ENCODE measurements around the gene MIR17HG. TPM values are rescaled to one million over a fixed set of nuclear protein-coding genes. Genes with fewer than 3 reads are reported as not detected.
A peak's percentile ranks its signal among the peaks of the same experiment; 100 is the strongest.

The MIR17HG gene
- 1 to 10 TPM; 1.9 to 6.7 (median 6.6) TPM for total RNA-seq

- TF ChIP-seq CTCF (IDR thresholded peaks at IDR 0.05) (no peak), POLR2AphosphoS5 (IDR thresholded peaks at IDR 0.05) (peak; percentile 69 to 80 (median 77)), POLR2A (IDR thresholded peaks at IDR 0.05) (no peak)
- H3K27ac ChIP-seq, result peak within 1 kb of the TSS; percentile 95 to 98
- intact Hi-C loops (cut with DNase I; ENCODE audit: low total_unique reads), result loop anchor here (5.0 kb wide), 1 partner anchor 215 kb away; no protein-coding TSS in a partner anchor
- DNase-seq (ENCODE audit: low spot score in 2 of 2), result peak; percentile 84 to 86
- H3K4me3 ChIP-seq, result peak within 1 kb of the TSS; percentile 78 to 96 (median 96)
- H3K36me3 ChIP-seq, result no peaks in the 10 kb centered on the region
- peaks cover 0 to 6% of the 10 kb centered on the region in 2 donors for H3K4me1 ChIP-seq
- no peaks in the 10 kb centered on the region for H3K27me3 ChIP-seq
- H3K9me3 ChIP-seq, result no peaks in the 10 kb centered on the region
Observed at GRCh38 chr13:91347202-91347995, at the start of gene MIR17HG. TSS of gene MIR17HG (plus strand) at chr13:91347687.

- Histone ChIP-seq H3K4me1 (no peaks in the 10 kb centered on the region), H3K9me3 (no peaks in the 10 kb centered on the region), H3K27ac (no peak overlapping the region), H3K4me3 (no peak overlapping the region), H3K36me3 (no peaks in the 10 kb centered on the region), H3K27me3 (no peaks in the 10 kb centered on the region)
- TF ChIP-seq CTCF (IDR thresholded peaks at IDR 0.05) (no peak), POLR2A (IDR thresholded peaks at IDR 0.05) (no peak), POLR2AphosphoS5 (IDR thresholded peaks at IDR 0.05) (no peak)
- DNase-seq (ENCODE audit: low spot score in 2 of 2), result no peak
- intact Hi-C loops (cut with DNase I; ENCODE audit: low total_unique reads), result no loop called here
Observed at GRCh38 chr13:91298060-91298459, 49.4 kb upstream of the MIR17HG start.

DNA sequence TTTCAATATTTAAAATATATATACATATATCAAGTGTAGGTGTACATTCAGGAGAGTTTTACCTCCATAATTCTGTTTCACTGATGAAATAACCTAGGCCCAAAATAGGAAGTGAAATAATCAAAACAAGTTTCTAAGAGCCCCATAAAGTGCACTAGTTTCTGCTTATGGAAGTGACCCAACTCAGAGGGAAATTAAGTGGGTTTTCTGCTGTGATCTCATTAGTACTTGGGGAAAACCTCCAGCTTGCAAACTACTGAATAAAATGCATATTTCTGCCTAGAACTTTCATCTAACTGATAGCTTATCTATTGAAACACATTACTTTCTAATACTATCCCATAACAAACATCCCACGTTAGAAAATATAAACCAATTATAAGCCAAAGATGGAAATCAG lies 45.4 kb upstream of the MIR17HG start:
- intact Hi-C loops (cut with DNase I; ENCODE audit: low total_unique reads), result no loop called here
- H3K9me3 ChIP-seq, result no peaks in the 10 kb centered on the region
- DNase-seq (ENCODE audit: low spot score in 2 of 2), result no peak
- H3K27ac ChIP-seq, result no peak overlapping the region
- no peaks in the 10 kb centered on the region for H3K4me1 ChIP-seq
- no peaks in the 10 kb centered on the region for H3K36me3 ChIP-seq
- TF ChIP-seq CTCF (IDR thresholded peaks at IDR 0.05) (no peak), POLR2AphosphoS5 (IDR thresholded peaks at IDR 0.05) (no peak), POLR2A (IDR thresholded peaks at IDR 0.05) (no peak)
- H3K27me3 ChIP-seq, result no peaks in the 10 kb centered on the region
- no peak overlapping the region for H3K4me3 ChIP-seq

- Histone ChIP-seq H3K27ac (no peak overlapping the region), H3K27me3 (no peaks in the 10 kb centered on the region), H3K4me1 (no peaks in the 10 kb centered on the region), H3K9me3 (no peaks in the 10 kb centered on the region), H3K36me3 (no peaks in the 10 kb centered on the region), H3K4me3 (no peak overlapping the region)
- no peak for DNase-seq (ENCODE audit: low spot score in 2 of 2)
- intact Hi-C loops (cut with DNase I; ENCODE audit: low total_unique reads), result no loop called here
- TF ChIP-seq POLR2AphosphoS5 (IDR thresholded peaks at IDR 0.05) (no peak), POLR2A (IDR thresholded peaks at IDR 0.05) (no peak), CTCF (IDR thresholded peaks at IDR 0.05) (no peak)
Observed at GRCh38 chr13:91303031-91303430, 44.5 kb upstream of the MIR17HG start.

DNA sequence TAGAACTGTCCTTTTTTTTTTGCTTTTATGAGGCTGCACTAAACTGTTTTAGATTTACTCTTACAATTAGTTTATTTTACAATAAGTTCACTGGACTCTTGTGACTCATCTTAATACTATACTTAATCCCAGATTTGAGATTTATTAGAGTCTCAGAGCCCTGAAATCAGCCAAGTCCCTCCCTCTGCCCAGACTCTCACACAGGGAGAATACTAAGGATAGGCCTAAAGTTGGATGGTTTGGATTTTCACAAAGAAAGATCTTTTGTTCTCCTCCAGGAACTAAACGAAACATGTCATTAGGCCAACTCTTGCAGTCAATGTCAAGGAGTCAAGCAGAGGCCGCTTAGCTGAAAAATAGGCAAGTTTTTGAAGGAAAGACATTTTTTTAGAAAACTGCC lies 42.7 kb upstream of the MIR17HG start:
- Histone ChIP-seq H3K27me3 (no peaks in the 10 kb centered on the region), H3K9me3 (no peaks in the 10 kb centered on the region), H3K4me1 (no peaks in the 10 kb centered on the region), H3K4me3 (no peak overlapping the region), H3K36me3 (no peaks in the 10 kb centered on the region), H3K27ac (peak overlapping the region; percentile 34 to 63)
- no peak for DNase-seq (ENCODE audit: low spot score in 2 of 2)
- TF ChIP-seq POLR2A (IDR thresholded peaks at IDR 0.05), result no peak
- TF ChIP-seq POLR2AphosphoS5 (IDR thresholded peaks at IDR 0.05), result no peak
- no peak for TF ChIP-seq CTCF (IDR thresholded peaks at IDR 0.05)
- intact Hi-C loops (cut with DNase I; ENCODE audit: low total_unique reads), result no loop called here

Data from breast epithelium (tissue), 4 donors.